Pulmonary artery endothelial cell (primary cell): ENCODE measurements around the gene RNF144A. TPM values are rescaled to one million over a fixed set of nuclear protein-coding genes. Genes with fewer than 3 reads are reported as not detected.
"Not testable (repeated sequence)": the region's sequence is repeated elsewhere in the genome, so short reads cannot be mapped to it uniquely, and the experiment has no call there.

Experiments used
- DNase-seq: peaks from one replicate; pipeline ENCODE4 v3.0.0-alpha.2; 2011; ENCODE audit warnings: low read depth, low spot score
- total RNA-seq: library from RNA; depleted of rRNA; stranded (reverse); fragments of >200 nt; gene quantifications from 2 replicates; pipeline ENCODE4 v1.2.3, GENCODE V29; 2014

The RNF144A gene
- 2.5 and 5.3 TPM in 2 replicates for total RNA-seq

- no peak for DNase-seq
Observed at GRCh38 chr2:6917071-6917760, at the start of gene RNF144A. RNF144A (plus strand) TSS chr2:6917412; CDS start chr2:6996927, 79,515 bp downstream.

DNA sequence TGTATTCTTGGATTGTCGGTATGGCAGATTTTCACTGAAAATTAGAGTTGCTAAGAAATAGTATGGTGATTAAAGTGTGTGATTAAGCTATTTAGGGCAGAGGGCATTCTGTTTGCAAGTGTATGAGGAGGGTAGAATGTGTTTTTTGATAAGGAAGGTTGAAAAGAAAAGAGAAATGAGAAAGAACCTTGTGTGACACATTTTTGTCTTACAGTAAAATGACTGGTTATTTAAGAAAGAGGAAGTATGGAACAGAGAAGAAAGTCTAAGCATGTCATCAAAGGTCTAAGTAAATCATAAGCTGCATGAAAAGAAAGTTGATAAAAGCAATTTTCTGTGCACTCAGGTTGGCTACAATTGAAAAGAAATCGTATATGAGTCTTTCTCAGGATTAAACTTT is 44.8 kb upstream of the RNF144A start:
- no peak for DNase-seq

- no peak for DNase-seq
Observed at GRCh38 chr2:6874032-6874431, 43.2 kb upstream of the RNF144A start.

GRCh38 chr2:6876309-6876708 is 40.9 kb upstream of the RNF144A start:
- no peak for DNase-seq

DNA sequence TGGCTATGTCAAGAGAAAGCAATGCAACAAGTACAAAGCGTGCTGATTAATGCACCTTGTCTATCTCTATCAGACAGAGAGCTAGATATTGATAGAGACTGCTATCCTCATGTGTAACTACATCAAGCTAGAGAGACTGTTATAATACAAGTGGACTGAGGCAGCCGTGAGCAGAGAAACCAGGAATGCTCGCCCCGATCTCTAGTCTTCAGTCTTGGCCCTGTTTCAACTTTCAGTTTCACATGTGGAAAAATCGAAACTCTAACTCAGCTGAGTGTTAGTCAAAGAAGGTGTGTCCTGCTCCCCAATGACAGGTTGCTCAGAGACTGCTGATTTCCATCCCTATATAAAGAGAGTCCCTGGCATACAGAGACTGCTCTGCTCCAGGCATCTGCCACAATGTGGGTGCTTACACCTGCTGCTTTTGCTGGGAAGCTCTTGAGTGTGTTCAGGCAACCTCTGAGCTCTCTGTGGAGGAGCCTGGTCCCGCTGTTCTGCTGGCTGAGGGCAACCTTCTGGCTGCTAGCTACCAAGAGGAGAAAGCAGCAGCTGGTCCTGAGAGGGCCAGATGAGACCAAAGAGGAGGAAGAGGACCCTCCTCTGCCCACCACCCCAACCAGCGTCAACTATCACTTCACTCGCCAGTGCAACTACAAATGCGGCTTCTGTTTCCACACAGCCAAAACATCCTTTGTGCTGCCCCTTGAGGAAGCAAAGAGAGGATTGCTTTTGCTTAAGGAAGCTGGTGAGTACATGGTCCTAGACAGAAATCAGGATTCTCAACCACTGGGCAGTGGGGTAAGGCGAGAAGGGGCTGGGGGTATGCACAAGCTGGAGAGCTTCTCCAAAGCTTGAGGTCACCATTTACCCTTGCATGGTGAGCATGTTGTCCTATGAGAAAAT is 39.6 kb upstream of the RNF144A start, which contains the start of gene RSAD2:
TSS of gene RSAD2 (plus strand) at position 376 of the 903 bp plus-strand sequence. CDS start at position 400, 24 bp downstream.
- DNase-seq = no peak

DNA sequence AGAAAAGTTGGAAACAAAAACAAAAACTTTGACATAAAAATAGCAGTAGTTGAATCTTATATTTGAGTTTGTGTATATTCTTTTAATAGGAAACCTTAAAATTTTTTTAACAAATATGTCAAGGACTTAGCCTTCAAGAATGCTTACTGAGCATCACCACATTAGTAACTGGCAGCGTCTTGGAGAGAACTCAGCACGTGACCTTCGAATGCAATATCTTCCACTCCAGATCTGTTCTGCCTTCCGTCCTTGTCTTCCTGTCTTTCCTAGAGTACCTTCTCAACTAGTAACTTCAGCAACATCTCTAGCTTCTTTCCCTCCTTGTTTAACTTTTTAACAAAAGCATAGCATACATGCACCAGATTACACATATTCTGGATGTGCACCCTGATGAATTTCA is 38.7 kb upstream of the RNF144A start:
- no peak for DNase-seq

- no peak for DNase-seq
Observed at GRCh38 chr2:6879011-6879410, 38.2 kb upstream of the RNF144A start.

DNA sequence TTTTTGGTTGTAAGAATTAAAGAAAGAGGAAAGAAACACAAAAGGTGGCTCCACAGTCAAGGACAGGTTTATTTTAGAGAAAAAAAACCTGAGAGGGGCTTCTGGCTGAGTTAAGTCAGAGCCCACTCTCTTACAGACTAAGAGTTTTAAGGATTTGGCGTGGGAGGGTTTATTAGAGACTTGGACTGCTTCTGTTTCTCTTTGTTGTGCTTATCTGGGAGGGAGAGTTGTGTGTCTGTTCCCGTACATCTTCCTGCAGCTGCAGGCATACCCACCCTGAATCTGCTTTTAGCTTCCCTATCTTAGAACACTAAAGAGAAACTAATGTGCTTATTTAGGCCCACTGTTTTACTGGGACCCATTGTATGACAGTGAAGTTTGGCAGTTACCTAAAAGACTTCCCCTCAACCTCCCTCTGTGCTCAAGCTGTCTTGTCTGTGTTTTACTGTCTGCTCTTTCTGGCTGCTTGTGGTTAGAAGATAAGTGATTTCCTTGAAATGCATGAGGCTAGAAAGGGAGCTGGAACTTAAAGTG is 36.9 kb upstream of the RNF144A start:
- no peak for DNase-seq

DNA sequence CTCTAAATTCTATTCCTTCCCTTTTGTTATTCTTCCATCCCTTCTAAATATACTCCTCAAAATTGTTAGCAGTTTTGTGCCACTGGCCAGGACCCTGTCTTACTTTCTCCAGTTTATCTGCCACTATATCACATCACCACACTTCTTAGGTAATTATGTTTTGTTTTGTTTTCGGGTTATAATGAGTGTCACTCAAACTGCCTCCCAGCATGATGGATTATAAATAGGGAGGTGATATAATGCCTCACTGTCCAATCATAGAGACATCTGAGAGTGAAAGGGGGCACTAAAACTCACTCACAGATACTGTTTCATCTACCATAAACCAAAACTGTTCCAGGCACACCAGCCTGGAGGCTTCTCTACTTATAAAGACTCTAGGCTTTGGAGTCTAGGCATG is 36.2 kb upstream of the RNF144A start:
- DNase-seq = no peak

- no peak for DNase-seq
Observed at GRCh38 chr2:6881516-6881915, 35.7 kb upstream of the RNF144A start.

DNA sequence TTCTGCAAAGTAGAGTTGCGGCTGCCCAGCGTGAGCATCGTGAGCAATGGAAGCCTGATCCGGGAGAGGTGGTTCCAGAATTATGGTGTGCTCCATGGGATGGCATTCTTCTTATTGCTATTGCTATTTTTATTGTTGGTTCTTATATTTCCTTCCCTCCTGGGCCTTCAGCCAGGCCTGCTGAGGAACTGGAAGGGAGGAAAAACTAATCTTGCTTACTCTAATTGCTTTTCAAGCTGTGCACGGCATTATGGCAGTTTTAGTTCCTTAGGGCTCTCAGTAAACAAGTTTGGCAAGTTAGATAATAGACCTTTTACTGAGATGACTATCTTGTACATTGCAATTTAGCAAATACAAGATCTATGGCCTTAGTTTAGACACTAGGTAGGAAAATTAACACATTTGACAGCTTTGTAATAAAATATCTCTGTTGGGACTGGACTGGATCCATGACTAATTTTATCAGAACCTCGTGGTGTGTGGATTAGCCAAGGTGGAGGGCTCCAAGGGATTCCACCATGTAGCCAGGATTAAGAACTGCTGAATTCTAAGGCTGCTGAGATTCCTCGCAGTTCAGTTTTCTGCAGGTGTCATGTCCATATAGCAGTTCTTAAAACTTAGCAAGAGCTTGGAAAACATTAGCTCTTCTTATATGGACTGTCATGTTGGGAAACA is 33.6 kb upstream of the RNF144A start:
- no peak for DNase-seq

- DNase-seq = no peak
Observed at GRCh38 chr2:6885551-6885950, 31.7 kb upstream of the RNF144A start.

GRCh38 chr2:6885968-6886367 is 31.2 kb upstream of the RNF144A start:
- no peak for DNase-seq

DNA sequence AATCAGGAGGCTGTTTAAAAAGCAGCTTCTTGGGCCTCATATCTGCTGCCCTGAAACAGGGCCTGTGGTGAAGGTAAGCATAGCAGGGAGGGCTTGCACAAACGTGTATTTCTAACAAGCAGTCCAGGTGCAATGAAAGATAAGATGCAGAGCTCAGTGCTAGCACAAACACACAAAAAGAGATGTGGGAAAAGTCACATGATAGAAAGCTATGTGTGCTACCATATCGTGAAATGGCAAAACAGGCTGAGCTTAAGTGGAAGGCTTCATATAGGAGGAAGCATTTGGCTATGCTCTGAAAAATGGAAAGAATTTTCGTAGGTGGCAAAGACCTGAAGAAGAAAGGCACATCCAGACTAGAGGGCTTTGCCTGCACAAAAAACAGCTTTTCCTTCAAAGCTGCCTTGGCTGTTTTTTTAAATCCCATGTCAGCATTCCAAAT is 29.4 kb upstream of the RNF144A start:
- no peak for DNase-seq

DNA sequence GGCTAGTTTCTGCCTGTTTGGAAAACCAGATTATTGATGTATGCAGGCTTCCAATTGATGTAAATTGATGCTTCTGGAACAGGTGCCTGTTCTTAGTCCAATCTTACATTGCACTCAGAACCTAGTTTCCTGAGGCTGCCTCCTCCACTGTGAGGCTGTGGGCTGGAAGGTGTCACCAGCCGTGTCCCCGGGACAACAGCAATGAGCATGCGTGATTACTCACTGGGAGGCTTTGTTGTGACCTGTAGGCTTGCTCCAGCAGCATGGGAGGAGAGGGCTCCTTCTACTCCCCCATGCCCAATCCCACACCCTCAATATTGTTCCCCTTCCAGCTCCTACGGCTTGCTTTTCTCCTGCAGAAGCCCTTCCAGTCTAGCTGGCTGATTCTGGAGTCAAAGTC is 28.5 kb upstream of the RNF144A start:
- no peak for DNase-seq

DNA sequence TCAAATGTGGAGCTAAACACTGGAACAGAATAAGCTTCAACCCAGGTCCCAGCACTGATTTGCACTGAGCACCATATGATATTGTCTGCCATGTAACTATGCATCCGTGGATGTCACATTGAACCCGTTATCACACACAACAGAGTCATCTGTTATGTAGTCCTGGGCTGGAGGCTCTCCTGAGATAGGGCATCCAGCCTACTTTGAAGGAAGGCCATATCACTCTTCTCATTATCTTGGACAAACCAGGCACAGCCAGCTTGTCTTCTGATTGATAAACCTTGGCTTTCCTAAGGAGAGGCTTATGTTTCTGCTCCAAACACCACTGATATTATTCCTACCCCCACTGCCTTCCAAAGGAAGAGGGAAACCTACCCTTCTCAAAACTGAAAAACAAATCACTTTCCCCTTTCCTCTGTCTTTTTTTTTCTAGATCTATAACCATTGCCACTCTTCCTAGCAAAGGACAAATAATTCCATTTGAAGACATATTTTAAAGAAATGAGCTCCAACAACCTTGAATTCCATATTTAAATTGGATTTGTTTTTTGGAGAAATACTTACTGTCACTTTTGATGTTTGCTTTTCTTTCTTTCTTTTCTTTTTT is 23.2 kb upstream of the RNF144A start:
- DNase-seq = no peak

- DNase-seq = no peak
Observed at GRCh38 chr2:6896930-6897759, 20.1 kb upstream of the RNF144A start.

DNA sequence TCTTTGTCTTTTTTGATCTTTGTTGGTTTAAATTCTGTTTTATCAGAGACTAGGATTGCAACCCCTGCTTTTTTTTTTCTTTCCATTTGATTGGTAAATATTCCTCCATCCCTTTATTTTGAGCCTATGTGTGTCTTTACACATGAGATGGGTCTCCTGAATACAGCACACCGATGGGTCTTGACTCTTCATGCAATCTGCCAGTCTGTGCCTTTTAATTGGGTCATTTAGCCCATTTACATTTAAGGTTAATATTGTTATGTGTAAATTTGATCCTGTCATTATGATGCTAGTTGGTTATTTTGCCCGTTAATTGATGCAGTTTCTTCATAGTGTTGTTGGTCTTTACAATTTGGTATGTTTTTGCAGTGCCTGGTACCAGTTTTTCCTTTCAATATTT is 14.6 kb upstream of the RNF144A start:
- not testable (repeated sequence) for DNase-seq

DNA sequence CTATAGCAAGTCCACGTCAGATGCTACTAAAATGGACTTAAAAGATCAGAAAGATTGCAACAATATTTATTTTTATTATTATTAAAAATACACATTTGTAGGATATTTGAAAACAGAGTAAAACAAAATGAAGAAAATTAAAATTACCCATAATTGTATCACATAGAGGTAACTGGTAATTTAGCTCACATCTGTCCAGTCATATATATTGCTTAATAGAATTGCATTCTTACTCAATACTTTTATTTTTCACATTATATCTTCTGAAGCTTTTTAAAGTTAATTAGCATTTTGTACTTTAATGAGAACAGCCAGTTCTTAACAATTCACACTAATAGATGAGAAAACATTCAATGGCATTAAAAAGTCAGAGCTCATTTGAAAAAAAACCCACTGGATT is 11.5 kb upstream of the RNF144A start:
- DNase-seq = no peak

GRCh38 chr2:6906165-6906741 is 11.0 kb upstream of the RNF144A start:
- DNase-seq = no peak
